GM21515 (cell line): Measurements from ENCODE around the gene CPE.
"Not testable (repeated sequence)": the region's sequence is repeated elsewhere in the genome, so short reads cannot be mapped to it uniquely, and the experiment has no call there.

ENCODE experiments used
- ATAC-seq: cut with Tn5 transposase; IDR thresholded peaks from one replicate; pipeline ENCODE4 v1.9.1; 2021; ENCODE audit not compliant: unreplicated experiment

CPE gene

DNA sequence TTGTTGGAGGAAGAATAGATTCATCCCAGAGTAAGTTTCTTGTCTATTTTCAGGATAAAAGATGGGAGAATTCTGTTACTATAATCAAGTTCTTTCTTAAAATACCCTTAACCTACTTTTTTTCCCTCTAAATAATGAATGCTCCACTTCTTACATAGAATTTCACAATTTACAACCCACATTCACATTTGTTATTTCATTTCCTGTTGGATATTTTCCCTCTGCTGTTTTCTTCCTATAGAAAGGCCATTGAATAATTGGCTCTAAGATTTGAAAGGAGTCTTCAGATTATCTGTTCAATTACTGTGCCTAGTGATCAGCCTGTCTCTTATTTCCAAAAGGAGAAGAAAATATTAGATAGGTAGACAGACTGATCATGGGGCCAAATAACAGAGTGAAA lies 79.7 kb downstream of the CPE start:
- no peak for ATAC-seq

DNA sequence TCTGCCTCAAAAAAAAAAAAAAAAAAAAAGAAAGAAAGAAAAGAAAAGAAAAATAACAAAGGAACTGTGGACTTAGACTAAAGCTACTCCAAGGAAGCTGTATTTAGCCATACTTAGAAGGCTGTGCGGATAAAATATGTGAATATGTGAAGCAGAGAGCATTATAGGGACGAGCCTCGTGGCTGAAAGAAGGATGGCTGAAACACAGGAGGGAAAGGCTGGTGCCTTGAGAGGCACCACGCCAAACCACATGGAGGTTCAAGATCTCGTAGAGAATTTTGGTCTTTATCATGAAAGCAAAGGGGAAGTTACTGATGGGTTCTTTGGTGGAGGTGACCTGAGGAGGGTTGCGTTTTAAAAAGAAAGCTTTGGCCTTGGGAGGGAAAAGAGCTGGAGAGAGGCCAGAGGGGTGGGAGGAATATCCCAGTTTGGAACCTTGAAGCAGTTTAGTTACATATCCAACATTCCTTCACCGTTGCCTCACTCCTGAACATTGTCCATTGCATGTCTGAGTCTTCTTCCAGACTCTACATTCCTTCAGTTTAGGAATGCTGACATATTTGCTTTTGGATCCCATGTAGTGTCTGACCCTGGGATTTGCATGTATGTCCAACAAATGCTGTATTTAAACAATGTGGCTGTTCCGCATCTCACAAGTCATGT lies 82.5 kb downstream of the CPE start:
- ATAC-seq: no peak

DNA sequence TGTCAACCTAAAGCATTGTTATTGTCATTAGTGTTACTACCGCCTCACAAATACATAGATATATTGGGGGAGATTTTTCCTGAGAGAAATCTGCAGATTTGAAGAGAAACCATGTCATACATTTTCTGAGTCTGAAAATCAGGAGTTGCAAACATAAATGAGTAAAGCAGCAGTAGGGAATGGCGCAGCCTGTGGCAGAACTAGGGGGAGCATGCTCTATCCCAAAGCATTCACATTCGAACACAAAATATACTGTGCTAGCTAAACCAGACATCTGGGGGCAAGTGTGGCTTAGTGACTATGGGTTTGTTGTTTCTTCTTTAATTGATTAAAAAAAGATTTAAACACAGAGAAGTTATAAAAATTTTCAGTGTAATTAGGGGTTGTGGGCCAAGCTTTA lies 83.2 kb downstream of the CPE start:
- ATAC-seq: no peak

DNA sequence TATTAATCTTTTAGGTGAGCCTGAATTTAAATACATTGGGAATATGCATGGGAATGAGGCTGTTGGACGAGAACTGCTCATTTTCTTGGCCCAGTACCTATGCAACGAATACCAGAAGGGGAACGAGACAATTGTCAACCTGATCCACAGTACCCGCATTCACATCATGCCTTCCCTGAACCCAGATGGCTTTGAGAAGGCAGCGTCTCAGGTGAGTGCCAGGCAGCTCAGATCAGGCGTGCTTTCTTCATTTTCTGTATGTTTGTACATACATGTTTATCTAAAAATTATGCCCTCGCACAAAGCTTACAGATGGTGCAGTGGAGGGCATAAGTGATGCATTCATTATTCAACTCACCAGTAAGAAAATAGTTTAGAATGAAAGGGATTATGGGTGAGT lies 85.6 kb downstream of the CPE start:
- no peak for ATAC-seq

DNA sequence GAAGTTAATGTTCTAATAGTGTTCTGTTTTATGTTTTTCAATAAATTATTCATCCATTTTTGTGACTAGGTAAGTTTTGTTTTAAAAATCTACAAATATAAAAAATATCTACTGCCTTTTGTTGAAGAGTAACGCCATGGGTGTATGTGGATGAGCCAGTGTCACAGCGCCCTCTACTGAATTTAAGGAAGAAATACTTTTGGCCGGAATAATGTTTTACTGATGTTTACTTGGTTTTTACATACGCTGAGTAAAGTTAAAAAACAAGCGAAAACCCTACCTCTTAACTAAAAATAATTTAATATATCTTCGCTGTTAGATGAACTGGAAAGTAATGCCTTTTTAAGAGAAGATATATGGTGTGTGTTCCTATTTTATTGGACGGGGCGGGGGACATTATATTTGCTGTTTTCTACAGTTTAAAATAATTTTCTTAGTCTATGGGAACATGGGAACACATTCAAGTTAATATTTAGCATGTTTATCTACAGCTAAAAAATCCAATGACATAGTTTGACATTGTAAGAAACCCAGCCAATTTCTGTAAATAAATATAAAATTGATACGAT lies 86.1 kb downstream of the CPE start:
- ATAC-seq: no peak

DNA sequence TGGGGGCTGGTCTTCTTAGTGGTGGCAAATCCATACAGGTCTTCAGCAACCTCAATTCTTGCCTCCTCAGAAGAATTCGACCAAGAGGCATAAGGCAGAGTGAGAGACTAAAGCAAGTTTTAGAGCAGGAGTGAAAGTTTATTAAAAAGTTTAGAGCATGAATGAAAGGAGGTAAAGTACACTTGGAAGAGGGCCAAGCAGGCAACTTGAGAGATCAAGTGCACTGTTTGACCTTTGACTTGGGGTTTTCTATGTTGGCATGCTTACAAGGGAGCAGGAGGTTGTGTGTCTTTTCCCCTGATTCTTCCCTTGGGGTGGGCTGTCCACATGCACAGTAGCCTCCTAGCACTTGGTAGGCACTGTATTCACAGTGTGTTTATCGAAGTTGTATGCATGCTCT lies 91.2 kb downstream of the CPE start:
- ATAC-seq: no peak

DNA sequence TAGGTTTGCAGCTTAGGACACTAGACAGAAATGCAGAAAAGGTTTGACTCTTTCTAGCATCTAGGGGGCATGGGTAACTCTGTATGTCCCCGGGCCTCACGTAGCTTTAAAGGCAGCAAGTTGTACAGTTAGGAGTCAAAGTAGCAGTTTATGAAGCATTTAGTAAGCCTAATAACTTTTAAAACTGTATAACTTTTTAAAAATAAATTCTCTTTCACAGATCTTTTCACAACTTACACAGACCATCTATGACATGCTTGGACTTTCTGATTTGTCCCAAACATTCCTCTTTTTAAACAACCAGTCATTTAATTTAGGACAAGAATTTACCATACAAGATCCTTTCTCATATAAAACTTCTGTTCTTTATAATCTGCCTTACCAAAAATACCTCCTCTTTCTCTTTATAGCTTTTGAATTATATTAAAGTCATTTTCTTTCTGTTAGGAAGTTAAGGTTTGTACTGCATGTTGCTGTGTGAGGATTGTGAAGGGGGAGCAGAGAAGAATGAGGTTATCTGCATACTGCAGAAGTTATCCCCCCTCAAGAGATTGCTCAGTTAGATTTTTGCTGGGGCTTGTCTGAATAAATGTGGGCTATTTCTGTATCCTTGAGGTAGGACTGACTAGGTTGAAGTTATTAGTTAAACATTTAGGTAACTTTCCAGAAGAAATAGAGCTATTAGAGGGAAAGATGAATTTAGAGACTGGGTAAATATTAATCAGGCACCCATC lies 94.3 kb downstream of the CPE start:
- no peak for ATAC-seq

DNA sequence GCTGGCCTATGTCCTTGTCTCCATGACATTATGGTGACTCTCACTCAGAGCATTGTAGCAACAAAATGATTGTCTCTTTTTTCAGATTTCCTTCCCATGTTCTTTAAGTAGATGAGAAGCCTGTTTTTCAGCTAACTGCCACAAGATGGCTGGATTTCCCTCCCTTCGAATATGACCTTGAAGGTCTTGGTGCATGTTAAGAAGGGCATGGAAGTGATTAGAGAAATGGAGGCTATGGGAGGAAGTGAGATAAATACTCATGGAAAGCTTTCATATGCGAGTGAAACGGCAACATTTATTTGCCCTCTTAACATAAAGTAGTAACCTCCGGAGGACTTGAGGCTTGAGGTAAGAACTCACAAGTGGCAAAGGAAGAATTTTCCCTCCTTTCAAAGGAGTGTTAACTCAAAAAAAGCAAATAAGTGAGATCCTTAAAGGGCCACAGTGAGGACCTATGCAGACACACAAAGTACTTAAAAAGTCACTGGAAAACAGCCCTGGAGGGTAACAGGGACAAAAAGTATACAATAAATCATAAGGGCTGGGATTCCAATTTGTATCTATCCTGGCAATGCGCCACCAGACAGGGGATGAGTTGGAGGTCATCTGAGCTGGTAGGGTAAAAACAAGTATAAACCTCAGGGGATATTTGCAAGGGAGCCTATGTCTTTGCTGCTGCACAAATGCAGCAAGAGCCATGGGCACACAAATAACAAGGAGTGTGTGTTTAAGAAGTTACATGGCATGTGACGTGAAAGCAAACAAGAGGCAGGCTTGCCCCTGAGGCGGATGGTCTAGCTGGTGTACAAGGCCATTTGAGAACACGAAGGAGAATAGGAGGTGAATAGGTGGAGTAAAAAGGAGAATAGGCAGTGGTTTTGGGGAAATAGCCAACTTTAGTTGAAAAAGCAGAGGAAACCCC lies 96.2 kb downstream of the CPE start:
- no peak for ATAC-seq

DNA sequence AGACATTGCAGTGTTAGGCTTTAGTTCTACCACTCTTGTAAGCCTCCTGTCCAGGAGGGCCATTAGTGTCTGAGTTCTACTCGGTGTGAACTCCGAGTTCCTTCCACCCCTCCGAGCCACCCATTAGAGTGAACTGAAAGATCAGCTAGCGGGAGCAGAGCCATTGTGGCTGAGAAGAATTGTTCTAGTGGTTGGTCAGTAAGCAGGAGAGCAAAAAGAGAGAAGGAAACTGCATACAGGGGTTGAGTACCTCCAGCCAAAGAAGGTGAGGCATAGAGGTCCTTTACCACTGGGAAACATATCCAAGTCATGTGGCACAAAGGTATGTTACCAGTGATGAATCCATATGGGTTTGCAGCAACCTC lies 96.9 kb downstream of the CPE start:
- ATAC-seq: no peak

DNA sequence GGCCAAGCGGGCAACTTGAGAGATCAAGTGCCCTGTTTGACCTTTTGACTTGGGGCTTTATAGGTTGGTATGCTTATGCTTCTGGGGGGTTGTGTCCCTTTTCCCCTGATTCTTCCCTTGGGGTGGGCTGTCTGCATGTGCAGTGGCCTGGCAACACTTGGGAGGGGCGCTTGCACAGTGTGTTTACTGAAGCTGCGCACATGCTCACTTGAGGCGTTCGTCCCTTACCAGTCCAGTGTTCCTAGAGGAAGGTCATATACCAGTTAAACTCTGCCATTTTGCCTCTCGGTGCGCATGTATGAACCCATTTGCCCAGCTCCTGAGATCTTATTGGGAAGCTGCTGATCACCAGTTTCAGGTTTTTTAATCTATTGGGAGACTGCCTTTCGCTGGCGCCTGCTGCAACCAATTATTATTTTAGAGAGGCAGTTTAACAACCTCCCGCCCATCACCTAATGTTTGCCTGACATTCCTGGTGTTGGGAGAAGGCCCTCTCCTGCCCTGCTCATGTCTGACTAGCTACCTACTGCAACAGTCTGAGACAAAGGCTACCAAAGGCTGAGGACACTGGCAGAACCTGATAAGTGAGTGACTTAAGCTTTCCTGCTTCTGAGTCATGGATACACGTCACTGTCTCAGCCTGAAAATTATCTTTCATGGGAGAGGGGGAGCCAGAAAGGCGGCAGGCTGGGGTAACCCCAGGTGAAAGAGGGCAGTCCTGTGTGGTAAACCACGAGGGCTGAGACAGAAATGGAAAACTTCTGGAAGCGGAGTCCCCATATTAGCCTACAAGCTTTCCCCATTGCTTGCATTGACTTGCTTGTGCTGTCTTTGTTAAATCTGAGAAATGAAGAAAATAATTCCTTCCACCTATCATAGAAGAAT lies 97.6 kb downstream of the CPE start:
- no peak for ATAC-seq

DNA sequence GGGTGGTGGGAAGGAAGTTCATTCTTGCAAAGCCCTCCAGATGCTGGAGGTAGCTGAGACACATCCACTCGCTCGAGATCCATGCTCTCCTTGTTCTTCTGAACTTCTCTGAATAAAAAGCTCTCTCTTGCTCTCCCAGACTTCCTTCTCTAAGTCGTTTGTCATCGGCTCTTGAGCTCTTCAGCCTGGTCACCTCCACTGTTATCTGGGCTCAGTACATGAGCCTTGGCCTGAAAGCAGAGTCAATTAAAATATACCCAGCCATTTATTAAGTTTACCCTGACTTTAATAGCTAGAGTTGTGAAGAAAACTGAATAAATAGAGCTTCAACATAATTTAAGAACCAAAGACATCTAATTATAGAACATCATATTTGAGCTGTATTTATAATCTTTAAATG lies 99.0 kb downstream of the CPE start:
- ATAC-seq: no peak

DNA sequence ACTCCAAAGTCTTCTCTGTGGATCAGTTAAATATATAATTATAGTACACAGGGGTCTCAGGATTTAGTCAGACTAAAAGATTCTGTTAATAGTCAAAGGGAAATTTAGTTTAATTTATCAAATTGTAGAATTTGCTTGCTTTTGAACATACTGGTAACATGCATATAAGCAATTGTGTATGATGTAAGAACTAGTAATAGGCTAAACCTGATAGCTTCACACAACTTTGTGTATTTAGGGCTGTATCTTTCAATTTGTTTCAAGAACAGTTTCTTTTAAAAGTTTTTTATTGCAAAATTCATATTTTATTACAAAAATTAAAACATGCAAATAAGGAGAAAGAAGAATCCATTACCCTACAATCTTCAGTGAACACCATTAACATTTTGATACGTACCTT lies 99.5 kb downstream of the CPE start:
- no peak for ATAC-seq

DNA sequence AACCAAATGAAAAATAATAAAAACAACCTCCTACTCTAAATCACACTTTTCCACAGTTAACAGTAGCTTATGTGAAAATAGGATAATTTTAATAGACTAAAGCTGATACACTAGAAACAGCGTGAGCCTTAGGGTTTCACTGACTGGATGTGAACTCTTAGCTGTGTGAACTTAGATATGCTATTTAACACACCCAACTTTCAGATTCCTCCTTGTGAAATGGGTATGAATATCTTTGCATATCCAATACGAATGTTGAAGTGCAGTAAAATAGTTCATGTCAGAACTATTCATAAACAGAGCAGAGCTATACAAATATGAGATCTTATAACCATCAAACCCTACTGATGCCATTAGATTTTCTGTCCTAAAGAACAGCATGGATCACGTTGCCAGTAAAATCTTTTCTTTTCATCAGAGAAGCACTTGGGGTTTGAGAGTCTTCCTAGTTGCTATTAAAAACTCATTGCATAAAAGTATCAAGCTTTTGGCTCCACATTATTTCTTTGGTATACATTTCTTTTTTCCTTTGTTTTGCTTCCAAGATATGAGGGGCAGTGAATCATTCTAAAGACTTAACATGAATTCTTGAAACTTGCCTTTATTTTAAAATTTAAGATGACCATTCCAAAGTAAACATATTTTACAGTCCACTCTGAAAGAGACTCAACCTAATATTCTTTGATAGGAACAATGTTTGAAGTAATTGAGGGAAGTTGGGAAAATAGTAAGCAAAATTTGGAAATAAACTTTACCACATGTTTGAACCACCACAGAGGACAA lies 102.4 kb downstream of the CPE start:
- ATAC-seq: no peak

DNA sequence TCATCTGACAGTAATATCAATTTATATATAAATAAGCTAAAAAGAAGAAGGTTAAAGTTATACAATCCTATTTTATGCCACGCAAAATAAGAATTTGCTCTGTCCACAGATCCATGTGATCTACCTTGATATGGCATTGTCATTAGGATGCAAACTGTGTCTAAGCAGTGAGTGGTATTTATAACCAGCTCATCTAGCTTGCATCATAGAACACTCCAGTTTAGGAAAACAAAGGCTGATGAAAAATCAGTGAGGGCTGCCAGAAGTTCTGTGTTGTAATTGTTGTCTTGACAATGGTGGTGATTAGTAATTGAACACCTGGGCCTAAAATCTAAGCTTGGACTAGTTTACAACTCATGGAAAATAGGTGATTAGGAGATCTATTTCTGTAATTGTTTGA lies 111.0 kb downstream of the CPE start:
- ATAC-seq: no peak

DNA sequence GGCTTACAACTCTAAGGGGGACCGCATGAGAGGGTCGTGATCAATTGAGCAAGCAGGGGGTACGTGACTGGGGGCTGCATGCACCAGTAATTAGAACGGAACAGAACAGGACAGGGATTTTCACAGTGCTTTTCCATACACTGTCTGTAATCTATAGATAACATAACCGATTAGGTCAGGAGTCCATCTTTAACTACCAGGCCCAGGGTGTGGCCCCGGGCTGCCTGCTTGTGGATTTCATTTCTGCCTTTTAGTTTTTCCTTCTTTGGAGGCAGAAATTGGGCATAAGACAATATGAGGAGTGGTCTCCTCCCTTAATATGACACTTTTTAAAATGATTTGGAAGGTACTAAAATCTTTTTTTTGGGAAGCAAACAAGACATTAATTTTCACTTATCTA lies 113.8 kb downstream of the CPE start:
- not testable (repeated sequence) for ATAC-seq

DNA sequence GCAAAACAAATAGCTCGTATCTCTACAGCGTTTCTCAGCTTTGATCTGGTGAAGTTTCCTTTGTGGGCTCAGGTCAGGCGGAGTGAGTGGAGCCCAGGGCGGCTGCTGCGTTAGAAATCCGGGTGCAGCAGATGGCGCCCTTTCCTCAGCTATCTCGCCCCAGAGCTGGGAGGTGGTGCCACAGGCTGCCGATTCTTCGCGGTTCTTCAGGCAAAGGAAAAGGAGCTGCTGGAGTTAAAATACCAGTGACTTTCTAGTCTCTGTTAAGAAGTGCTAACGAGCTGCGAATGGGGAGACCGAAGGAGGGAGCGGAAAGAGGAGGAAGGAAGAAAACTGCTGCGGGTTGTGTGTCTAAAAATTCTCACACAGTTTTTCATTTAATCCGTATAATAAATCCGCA lies 114.6 kb downstream of the CPE start:
- peak; percentile 97 for ATAC-seq

DNA sequence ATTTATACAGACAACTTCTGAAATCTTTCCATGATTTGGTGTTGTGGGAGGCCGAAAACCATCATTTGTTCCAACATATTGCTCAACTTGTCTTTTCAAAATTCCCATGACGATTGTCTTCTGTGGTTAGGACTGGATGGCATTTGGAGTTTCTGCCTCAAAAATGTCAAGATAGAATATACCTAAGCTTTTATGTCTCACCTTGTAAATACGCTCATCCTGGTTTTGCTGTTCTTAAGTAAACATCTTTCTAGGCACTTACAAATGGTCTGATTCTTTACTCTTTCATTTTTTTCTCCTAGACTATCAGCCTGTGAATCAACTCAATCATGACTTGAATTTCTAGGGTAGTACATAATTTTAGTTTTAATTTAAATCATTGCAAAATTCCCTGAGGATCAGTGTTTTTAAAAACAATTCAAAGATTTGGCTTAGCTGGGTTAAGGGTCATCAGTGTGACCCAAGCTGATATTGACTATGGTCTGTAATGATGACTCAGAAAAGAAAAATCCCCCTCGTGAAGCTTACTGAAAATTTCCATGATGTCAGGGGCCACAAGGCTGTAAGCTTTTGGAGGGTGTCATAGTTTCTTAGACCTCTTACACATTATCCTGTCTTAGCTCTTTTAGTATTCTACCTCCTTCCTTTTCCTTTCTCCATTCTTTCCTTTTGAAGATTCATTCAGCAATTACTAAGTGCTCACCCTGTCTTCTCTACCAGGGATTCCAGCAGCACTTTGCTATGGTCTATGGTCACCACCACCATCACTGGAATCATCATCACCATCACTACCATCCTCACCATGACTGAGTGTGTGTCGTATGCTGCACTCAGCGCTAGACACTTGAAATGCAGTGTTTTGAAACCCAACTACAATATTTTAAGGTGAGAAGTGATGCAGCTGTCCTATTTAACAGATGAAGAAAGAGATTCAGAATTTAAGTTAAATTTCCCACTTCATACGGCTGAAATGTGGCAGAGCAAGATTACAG lies 124.4 kb downstream of the CPE start:
- ATAC-seq: no peak

DNA sequence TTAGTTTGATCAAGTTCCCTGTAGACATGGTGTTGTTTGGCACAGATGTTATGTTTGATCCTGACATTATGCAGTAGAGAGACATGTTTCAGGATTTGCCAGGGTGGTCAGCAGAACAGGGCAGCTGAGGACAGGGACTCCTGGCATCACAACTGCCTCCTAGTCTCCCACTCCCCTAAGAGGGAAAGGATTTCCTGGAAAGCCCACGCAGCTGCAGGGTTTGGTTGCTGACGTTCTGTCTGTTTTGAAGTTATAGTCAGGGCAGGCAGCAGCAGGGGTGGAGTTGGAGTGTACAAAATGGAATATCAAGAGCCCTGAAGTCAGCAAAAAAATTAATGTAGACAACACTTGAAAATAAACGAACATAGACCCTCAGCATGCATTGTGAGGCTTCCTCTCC lies 125.4 kb downstream of the CPE start:
- ATAC-seq: no peak
